Choroid plexus epithelial cell (primary cell): Measurements from ENCODE around the gene PRSS36.

Source experiments
- DNase-seq: peaks from one replicate; pipeline ENCODE4 v3.0.0-alpha.2; 2010; ENCODE audit warnings: low read depth
- H3K4me3 ChIP-seq: 2 replicates; pipeline ENCODE4 v1.5.1; 2011; ENCODE audit warnings: low read depth, mild to moderate bottlenecking, control low read depth, low read length, moderate library complexity
- TF ChIP-seq, protein P1 (sequence below): conservative IDR thresholded peaks from 2 replicates; pipeline ENCODE4 v1.5.1; 2011; ENCODE audit warnings: low read depth, mild to moderate bottlenecking, control low read depth, inconsistent platforms, low read length, moderate library complexity

The PRSS36 gene

DNA sequence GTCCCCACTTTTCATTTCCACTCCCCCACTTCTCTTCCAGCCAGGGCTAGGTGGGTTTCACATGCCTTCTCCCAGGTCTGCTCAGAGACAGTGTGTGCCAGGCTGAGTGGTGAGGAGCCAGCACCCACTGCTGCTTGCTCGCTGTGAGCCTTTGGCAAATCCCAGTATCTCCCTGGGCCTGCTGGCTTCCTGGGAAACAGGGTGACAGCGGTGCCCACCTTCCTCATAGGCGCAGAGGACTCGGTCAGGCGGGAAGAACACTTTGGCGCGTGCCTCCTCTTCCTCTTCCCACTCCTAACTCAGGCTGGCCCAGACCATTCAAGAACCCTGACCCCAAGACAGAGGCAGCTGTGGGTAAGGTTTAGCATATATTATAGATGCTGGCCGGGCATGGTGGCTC lies 60.7 kb downstream of the PRSS36 start:
- no peak overlapping the region for H3K4me3 ChIP-seq
- DNase-seq: no peak
- TF ChIP-seq, protein P1, sequence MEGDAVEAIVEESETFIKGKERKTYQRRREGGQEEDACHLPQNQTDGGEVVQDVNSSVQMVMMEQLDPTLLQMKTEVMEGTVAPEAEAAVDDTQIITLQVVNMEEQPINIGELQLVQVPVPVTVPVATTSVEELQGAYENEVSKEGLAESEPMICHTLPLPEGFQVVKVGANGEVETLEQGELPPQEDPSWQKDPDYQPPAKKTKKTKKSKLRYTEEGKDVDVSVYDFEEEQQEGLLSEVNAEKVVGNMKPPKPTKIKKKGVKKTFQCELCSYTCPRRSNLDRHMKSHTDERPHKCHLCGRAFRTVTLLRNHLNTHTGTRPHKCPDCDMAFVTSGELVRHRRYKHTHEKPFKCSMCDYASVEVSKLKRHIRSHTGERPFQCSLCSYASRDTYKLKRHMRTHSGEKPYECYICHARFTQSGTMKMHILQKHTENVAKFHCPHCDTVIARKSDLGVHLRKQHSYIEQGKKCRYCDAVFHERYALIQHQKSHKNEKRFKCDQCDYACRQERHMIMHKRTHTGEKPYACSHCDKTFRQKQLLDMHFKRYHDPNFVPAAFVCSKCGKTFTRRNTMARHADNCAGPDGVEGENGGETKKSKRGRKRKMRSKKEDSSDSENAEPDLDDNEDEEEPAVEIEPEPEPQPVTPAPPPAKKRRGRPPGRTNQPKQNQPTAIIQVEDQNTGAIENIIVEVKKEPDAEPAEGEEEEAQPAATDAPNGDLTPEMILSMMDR: no peak
